HL-60 (cell line): ENCODE data around the gene LGI1.

Source experiments
- DNase-seq, 2 experiments: peaks; one replicate each; pipeline ENCODE4 v3.0.0-alpha.2; 2010 to 2020; ENCODE audit warnings: low read depth in 1 of 2, low spot score in 1 of 2
- H3K27ac ChIP-seq: fragments of 250-450 bp; sonication (Bioruptor Pico); replicated peaks from 2 replicates; pipeline ENCODE4 v1.5.1; 2020; ENCODE audit warnings: mild to moderate bottlenecking, moderate library complexity
- H3K27me3 ChIP-seq: fragments of 250-450 bp; sonication (Bioruptor Pico); 2 replicates; pipeline ENCODE4 v1.5.1; 2021; ENCODE audit warnings: mild to moderate bottlenecking, moderate library complexity; ENCODE audit not compliant: insufficient read depth, poor library complexity, severe bottlenecking
- H3K4me3 ChIP-seq: replicated peaks from 2 replicates; pipeline ENCODE4 v1.5.1; 2011; ENCODE audit warnings: mild to moderate bottlenecking, control low read depth, low read length; ENCODE audit not compliant: insufficient read depth
- GABPA ChIP-seq: IDR thresholded peaks from 2 replicates; pipeline ENCODE4 v1.6.1; 2012; ENCODE audit warnings: low read depth
- POLR2AphosphoS5 ChIP-seq: IDR thresholded peaks from 2 replicates; pipeline ENCODE4 v1.6.1; 2012; ENCODE audit warnings: low read depth
- REST ChIP-seq: IDR thresholded peaks from 2 replicates; pipeline ENCODE4 v1.6.1; 2012; ENCODE audit warnings: low read depth; ENCODE audit not compliant: insufficient replicate concordance
- SPI1 ChIP-seq: IDR thresholded peaks from 2 replicates; pipeline ENCODE4 v1.6.1; 2012; ENCODE audit warnings: low read depth, mild to moderate bottlenecking, borderline replicate concordance
- TF ChIP-seq, protein P1 (sequence below): IDR thresholded peaks from one replicate; pipeline ENCODE4 v1.5.1; 2011; ENCODE audit warnings: low read length, control low read depth, inconsistent platforms; ENCODE audit not compliant: insufficient read depth

The LGI1 gene

DNA sequence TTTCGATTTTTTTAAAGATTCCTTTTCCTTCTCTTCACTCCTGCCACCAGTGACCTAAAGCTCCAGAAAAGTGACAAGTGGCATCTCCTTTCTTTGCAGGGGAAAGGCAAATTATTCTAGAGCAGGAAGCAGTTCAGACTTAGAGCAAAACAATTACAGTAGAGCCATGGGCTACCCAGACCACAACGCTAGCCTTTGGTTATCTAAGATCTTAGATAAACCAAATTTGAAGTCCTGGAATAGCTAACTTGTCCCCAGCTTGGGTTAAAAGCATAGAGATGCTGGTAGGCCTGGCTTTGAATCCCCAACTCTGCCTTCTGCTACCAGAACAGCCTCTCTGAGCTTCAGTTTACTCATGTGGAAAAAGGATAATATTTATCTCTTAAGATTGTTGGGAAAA is 38.4 kb downstream of the LGI1 start:
- DNase-seq, result no peak
- no peak overlapping the region for H3K4me3 ChIP-seq
- H3K27me3 ChIP-seq, result peaks cover 2% of the 10 kb centered on the region
- H3K27ac ChIP-seq, result no peak overlapping the region
- TF ChIP-seq, protein P1, sequence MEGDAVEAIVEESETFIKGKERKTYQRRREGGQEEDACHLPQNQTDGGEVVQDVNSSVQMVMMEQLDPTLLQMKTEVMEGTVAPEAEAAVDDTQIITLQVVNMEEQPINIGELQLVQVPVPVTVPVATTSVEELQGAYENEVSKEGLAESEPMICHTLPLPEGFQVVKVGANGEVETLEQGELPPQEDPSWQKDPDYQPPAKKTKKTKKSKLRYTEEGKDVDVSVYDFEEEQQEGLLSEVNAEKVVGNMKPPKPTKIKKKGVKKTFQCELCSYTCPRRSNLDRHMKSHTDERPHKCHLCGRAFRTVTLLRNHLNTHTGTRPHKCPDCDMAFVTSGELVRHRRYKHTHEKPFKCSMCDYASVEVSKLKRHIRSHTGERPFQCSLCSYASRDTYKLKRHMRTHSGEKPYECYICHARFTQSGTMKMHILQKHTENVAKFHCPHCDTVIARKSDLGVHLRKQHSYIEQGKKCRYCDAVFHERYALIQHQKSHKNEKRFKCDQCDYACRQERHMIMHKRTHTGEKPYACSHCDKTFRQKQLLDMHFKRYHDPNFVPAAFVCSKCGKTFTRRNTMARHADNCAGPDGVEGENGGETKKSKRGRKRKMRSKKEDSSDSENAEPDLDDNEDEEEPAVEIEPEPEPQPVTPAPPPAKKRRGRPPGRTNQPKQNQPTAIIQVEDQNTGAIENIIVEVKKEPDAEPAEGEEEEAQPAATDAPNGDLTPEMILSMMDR, result no peak
- no peak for TF ChIP-seq SPI1
- TF ChIP-seq POLR2AphosphoS5, result no peak
- TF ChIP-seq REST, result no peak

GRCh38 chr10:93797825-93798224 is 40.1 kb downstream of the LGI1 start:
- no peak overlapping the region for H3K27ac ChIP-seq
- H3K4me3 ChIP-seq, result no peak overlapping the region
- TF ChIP-seq POLR2AphosphoS5 (no peak), REST (no peak), SPI1 (no peak), GABPA (no peak)
- TF ChIP-seq, protein P1, result no peak
- no peak for DNase-seq
- peaks cover 2% of the 10 kb centered on the region for H3K27me3 ChIP-seq

- Histone ChIP-seq H3K27me3 (peaks cover 2% of the 10 kb centered on the region), H3K4me3 (no peak overlapping the region), H3K27ac (no peak overlapping the region)
- TF ChIP-seq REST (no peak), GABPA (no peak), SPI1 (no peak; the same call in 1 of the 2 replicates), POLR2AphosphoS5 (no peak)
- TF ChIP-seq, protein P1, result no peak
- no peak for DNase-seq
Observed at GRCh38 chr10:93799155-93799708, 41.5 kb downstream of the LGI1 start.
